NOMO-1 (cell line): Measurements from ENCODE around the gene IGF1R.

ENCODE experiments used
- DNase-seq, 2 experiments: peaks; one replicate each; lab custom pipeline; 2025; ENCODE audit not compliant: unreplicated experiment in 2 of 2; lab: John Stamatoyannopoulos, UW

Gene IGF1R

GRCh38 chr15:98933406-98933805 is 285.1 kb downstream of the IGF1R start:
- DNase-seq: no peak

- DNase-seq: no peak
Observed at GRCh38 chr15:98935736-98936135, 287.4 kb downstream of the IGF1R start.

- no peak for DNase-seq
Observed at GRCh38 chr15:98937413-98938104, 289.2 kb downstream of the IGF1R start.

GRCh38 chr15:98938105-98938417 is 289.7 kb downstream of the IGF1R start:
- no peak for DNase-seq

GRCh38 chr15:98938799-98939198 is 290.5 kb downstream of the IGF1R start:
- DNase-seq: no peak

- no peak for DNase-seq
Observed at GRCh38 chr15:98939311-98940080, 291.2 kb downstream of the IGF1R start.

- DNase-seq: no peak
Observed at GRCh38 chr15:98941595-98942255, 293.4 kb downstream of the IGF1R start.

GRCh38 chr15:98942431-98942830 is 294.1 kb downstream of the IGF1R start:
- no peak for DNase-seq

GRCh38 chr15:98943051-98943508 is 294.7 kb downstream of the IGF1R start:
- no peak for DNase-seq

- DNase-seq: no peak
Observed at GRCh38 chr15:98943601-98944151, 295.3 kb downstream of the IGF1R start.

GRCh38 chr15:98946301-98947255 is 298.2 kb downstream of the IGF1R start:
- no peak for DNase-seq

GRCh38 chr15:98948456-98948855 is 300.1 kb downstream of the IGF1R start:
- DNase-seq: no peak

- DNase-seq: no peak
Observed at GRCh38 chr15:98948941-98949340, 300.6 kb downstream of the IGF1R start.

- DNase-seq: no peak
Observed at GRCh38 chr15:98949624-98950023, 301.3 kb downstream of the IGF1R start.

GRCh38 chr15:98950248-98950647 is 301.9 kb downstream of the IGF1R start:
- no peak for DNase-seq

- DNase-seq: no peak
Observed at GRCh38 chr15:98951004-98951403, 302.7 kb downstream of the IGF1R start.

- no peak for DNase-seq
Observed at GRCh38 chr15:98951493-98952320, 303.4 kb downstream of the IGF1R start.

GRCh38 chr15:98952381-98952803 is 304.1 kb downstream of the IGF1R start:
- DNase-seq: no peak

- no peak for DNase-seq
Observed at GRCh38 chr15:98953000-98953787, 304.9 kb downstream of the IGF1R start.
